Gastroesophageal sphincter (tissue), 3 donors: Measurements from ENCODE around the gene PLXNA2.

Experiments used
- POLR2A ChIP-seq, 2 donors: fragments of 450-650 bp; IDR thresholded peaks; one replicate each; pipeline ENCODE4 v1.6.1; 2017; ENCODE audit warnings: antibody characterized with exemption in 2 of 2, mild to moderate bottlenecking in 2 of 2, moderate library complexity in 1 of 2
- TF ChIP-seq, protein P1 (sequence below), 4 experiments: fragments of 200-600 bp in 2 of 4; fragments of 450-650 bp in 2 of 4; sonication (generic) in 1 of 4; IDR thresholded peaks; one replicate each; pipeline ENCODE4 v1.5.1; 2017 to 2019; ENCODE audit warnings: antibody characterized with exemption in 4 of 4, mild to moderate bottlenecking in 2 of 4, moderate library complexity in 2 of 4

DNA sequence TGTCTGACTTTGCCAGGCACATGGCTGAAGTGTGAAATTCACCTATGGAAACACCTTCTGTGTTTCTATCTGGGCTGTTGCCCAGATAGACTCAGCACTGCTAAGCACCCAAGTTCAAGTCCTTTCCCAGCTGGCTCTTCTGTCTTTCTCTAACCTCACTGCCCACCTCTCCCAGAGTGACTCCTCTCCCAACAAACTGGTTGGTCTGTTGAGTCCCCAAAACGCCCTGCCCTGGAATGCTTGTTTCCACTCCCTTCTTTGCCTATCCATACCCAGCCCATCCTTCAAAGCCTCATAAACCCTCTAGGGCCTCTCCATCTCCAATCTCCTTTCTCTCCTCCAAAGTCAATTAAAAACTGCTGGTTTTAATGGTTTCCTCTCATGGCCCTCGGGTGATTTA, 15.6 kb downstream of the PLXNA2 start:
- TF ChIP-seq, protein P1, sequence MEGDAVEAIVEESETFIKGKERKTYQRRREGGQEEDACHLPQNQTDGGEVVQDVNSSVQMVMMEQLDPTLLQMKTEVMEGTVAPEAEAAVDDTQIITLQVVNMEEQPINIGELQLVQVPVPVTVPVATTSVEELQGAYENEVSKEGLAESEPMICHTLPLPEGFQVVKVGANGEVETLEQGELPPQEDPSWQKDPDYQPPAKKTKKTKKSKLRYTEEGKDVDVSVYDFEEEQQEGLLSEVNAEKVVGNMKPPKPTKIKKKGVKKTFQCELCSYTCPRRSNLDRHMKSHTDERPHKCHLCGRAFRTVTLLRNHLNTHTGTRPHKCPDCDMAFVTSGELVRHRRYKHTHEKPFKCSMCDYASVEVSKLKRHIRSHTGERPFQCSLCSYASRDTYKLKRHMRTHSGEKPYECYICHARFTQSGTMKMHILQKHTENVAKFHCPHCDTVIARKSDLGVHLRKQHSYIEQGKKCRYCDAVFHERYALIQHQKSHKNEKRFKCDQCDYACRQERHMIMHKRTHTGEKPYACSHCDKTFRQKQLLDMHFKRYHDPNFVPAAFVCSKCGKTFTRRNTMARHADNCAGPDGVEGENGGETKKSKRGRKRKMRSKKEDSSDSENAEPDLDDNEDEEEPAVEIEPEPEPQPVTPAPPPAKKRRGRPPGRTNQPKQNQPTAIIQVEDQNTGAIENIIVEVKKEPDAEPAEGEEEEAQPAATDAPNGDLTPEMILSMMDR (IDR thresholded peaks at IDR 0.05): no peak
- TF ChIP-seq POLR2A (IDR thresholded peaks at IDR 0.05): no peak
